GM19043 (cell line): ENCODE data around the gene SEMA4C.
"Not testable (repeated sequence)": the region's sequence is repeated elsewhere in the genome, so short reads cannot be mapped to it uniquely, and the experiment has no call there.

ENCODE experiments used
- ATAC-seq: cut with Tn5 transposase; IDR thresholded peaks from one replicate; pipeline ENCODE4 v1.9.1; 2021; ENCODE audit warnings: low read depth; ENCODE audit not compliant: unreplicated experiment

SEMA4C gene

GRCh38 chr2:96867756-96868554, 1.9 kb downstream of the SEMA4C start:
- no peak for ATAC-seq

- no peak for ATAC-seq
Observed at GRCh38 chr2:96866986-96867755, 2.7 kb downstream of the SEMA4C start.

- ATAC-seq, result no peak
Observed at GRCh38 chr2:96866586-96866985, 3.3 kb downstream of the SEMA4C start.

- ATAC-seq, result no peak
Observed at GRCh38 chr2:96866149-96866548, 3.7 kb downstream of the SEMA4C start.

- ATAC-seq, result no peak
Observed at GRCh38 chr2:96865654-96866053, 4.2 kb downstream of the SEMA4C start.

GRCh38 chr2:96864343-96865091, 5.4 kb downstream of the SEMA4C start:
- ATAC-seq, result no peak

- no peak for ATAC-seq
Observed at GRCh38 chr2:96863575-96864342, 6.1 kb downstream of the SEMA4C start.

- ATAC-seq, result not testable (repeated sequence)
Observed at GRCh38 chr2:96863056-96863455, 6.8 kb downstream of the SEMA4C start.

- no peak for ATAC-seq
Observed at GRCh38 chr2:96861074-96861473, 8.8 kb downstream of the SEMA4C start.

GRCh38 chr2:96860065-96861029, 9.5 kb downstream of the SEMA4C start:
- ATAC-seq, result no peak

GRCh38 chr2:96859681-96860064, 10.2 kb downstream of the SEMA4C start:
- no peak for ATAC-seq

GRCh38 chr2:96859099-96859649, 10.7 kb downstream of the SEMA4C start:
- no peak for ATAC-seq

GRCh38 chr2:96857667-96858372, 12.1 kb downstream of the SEMA4C start, which contains the start of gene ANKRD39:
Gene ANKRD39 (minus strand): TSS chr2:96858016. CDS start chr2:96857987, 29 bp downstream.
- ATAC-seq, result peak; percentile 94

- peak; percentile 22 for ATAC-seq
Observed at GRCh38 chr2:96856776-96857666, 12.9 kb downstream of the SEMA4C start.

- no peak for ATAC-seq
Observed at GRCh38 chr2:96853321-96853720, 16.6 kb downstream of the SEMA4C start.

- no peak for ATAC-seq
Observed at GRCh38 chr2:96852667-96853066, 17.2 kb downstream of the SEMA4C start.

- no peak for ATAC-seq
Observed at GRCh38 chr2:96848264-96848663, 21.6 kb downstream of the SEMA4C start.
